GF-D8 (cell line): Measurements from ENCODE around the gene TCEANC2.

Source experiments
- DNase-seq: peaks from one replicate; lab custom pipeline; 2025; lab: John Stamatoyannopoulos, UW

Gene TCEANC2

DNA sequence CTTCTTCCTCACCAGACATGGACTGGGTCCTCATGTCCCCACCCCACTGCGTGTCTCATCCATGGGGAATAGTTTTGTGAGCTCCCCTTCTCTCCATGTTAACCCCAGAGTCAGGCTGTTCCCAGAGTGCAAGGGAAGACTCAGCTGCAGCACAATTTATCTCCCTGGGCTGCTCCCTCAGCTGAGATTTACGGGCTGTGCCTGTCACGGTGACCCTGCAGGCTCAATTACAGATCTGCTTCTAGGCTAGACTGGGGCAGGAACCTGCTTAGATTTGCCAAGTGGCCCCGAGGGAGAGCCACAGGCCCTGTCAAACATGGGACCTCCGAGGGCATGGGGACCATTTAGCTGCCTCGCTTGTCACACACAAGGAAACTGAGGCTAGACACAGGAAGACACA lies 61.5 kb downstream of the TCEANC2 start:
- no peak for DNase-seq

- no peak for DNase-seq
Measured at GRCh38 chr1:54115520-54115919, 62.1 kb downstream of the TCEANC2 start.

DNA sequence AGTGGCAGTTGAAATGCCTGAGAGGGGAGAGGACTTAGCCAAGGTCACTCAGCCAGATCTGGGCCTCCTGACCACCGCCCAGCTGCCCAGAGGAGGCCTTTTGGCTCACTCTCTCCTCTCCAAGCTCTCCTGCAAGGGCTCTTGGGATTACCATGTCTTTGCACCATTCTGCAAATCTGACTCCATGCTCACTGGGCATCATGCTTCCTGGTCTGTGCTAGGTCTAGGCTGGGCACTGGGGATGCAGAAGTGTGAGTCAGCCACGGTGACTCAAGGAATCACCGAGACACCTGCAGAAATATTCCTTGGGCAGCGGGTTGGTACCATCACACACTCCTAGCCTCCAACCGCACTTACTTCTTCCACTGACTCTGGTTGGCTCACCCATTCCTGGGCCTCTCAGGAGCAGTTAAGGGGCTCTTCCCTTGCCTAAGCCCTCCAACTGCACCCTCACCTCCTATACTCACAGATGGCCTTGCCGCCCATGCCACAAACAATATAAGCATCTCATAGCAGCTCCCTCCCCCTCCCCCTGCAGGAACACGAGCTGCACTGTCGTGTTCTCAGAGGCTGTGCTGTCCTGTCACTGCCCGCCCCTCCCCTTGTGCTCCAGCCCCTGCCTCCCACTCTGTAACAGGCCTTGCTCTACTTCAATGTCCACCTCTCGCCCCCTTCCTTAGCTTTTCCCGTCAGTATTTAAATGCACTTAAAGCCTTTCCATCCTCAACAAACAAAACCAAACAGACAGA lies 64.6 kb downstream of the TCEANC2 start:
- DNase-seq, result no peak

GRCh38 chr1:54118704-54119103 lies 65.3 kb downstream of the TCEANC2 start:
- DNase-seq, result no peak

DNA sequence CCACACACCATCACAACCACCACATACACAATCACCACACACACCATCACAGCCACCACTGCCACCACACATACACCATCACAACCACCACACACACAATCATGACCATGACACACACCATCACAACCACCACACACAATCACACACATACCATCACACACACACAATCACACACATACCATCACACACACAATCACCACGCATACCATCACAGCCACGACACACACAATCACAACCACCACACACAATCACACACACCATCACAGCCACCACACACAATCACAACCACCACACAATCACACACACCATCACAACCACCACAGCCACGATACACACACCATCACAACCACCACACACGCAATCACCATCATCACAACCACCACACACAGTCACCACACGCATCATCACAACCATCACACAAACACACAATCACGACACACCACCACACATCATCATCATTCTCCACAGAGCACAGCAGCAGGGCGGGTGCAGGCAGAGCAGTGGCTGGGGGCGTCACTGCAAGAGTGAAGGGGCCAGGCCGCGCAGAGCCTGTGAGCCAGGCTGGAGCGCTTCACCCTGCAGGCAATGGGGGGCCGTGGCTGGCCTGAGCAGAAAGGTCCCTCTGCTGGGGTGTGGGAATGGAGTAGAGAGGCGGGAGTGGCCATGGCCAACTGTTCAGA lies 66.8 kb downstream of the TCEANC2 start:
- no peak for DNase-seq

GRCh38 chr1:54120698-54121481 lies 67.5 kb downstream of the TCEANC2 start:
- no peak for DNase-seq

GRCh38 chr1:54121482-54122134 lies 68.2 kb downstream of the TCEANC2 start:
- no peak for DNase-seq

- no peak for DNase-seq
Measured at GRCh38 chr1:54122135-54122751, 68.8 kb downstream of the TCEANC2 start.

DNA sequence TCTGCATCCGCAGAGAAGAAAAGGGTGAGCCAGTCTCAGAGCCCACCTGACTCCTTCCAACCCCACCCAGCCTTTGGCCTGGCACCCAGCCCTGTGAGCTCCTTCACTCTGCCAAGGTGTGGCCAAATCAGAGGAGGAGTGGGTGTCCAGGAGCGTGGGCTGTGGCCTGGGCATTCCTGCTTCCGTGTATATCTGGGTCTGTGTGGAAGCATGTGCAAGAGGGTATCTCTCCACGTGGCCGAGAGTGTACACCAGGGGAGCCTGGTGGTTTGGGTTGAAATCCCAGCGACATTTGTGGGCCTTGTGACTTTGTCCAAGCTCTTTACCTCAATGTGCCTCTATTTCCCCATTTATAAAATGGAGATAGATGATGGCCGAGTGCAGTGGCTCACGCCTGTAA lies 69.6 kb downstream of the TCEANC2 start:
- DNase-seq, result no peak

DNA sequence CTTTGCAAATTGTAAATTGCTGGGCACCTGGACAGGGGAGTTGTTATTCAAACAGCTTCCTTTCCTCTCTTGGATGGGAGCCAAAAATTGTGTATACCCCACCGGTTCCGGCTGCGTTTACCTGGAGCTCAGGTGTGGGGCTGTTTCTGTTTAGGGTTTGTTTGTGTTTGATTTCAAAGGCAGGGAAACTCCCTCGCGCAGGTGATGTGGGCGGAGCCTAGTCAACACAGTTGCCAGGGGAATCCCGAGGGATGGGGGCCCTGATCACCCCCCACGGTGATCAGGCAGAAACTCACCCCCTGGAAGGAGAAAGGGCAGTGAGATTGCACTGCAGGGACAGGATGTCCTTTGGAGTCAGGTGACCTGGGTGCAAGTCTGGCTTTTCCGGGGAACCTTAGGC lies 71.1 kb downstream of the TCEANC2 start:
- DNase-seq, result no peak

GRCh38 chr1:54124906-54125305 lies 71.5 kb downstream of the TCEANC2 start:
- DNase-seq, result no peak

GRCh38 chr1:54125386-54126070 lies 72.1 kb downstream of the TCEANC2 start:
- no peak for DNase-seq

- DNase-seq, result no peak
Measured at GRCh38 chr1:54126271-54126815, 72.9 kb downstream of the TCEANC2 start.

GRCh38 chr1:54127594-54128300 lies 74.3 kb downstream of the TCEANC2 start:
- no peak for DNase-seq

- no peak for DNase-seq
Measured at GRCh38 chr1:54129858-54130257, 76.5 kb downstream of the TCEANC2 start.

GRCh38 chr1:54131419-54131818 lies 78.0 kb downstream of the TCEANC2 start:
- no peak for DNase-seq

GRCh38 chr1:54132495-54132894 lies 79.1 kb downstream of the TCEANC2 start:
- no peak for DNase-seq

DNA sequence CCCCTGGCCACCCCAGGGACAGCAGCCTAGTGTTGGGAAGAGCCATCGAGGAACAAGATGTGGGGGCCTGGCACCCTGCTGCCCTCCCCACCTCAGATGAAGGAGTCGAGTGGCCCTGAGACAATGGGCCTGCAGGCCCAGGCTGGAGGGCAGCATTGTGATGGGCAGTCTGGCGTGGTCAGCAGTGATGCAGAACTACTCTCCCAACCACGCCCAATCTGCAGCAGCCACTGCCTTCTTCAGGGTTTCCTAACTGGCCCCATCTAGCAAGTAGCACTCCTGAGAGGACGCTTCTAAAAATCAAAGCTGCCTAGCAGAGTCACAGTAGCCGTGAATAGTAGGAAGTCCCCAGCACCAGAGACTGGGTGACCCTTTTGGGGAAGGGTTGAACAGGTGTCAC lies 80.9 kb downstream of the TCEANC2 start:
- no peak for DNase-seq

- DNase-seq, result no peak
Measured at GRCh38 chr1:54135436-54136120, 82.2 kb downstream of the TCEANC2 start.
